ENCODE measurements around the gene INPP5D. TPM values are rescaled to one million over a fixed set of nuclear protein-coding genes. Genes with fewer than 3 reads are reported as not detected.
A peak's percentile ranks its signal among the peaks of the same experiment; 100 is the strongest.

INPP5D gene
- total and polyA plus RNA-seq, 2 of the 13 experiments (the other 11 are each of a cell fraction or from before 2014, with no cell fraction given), result 16.7 to 18.0 TPM

DNA sequence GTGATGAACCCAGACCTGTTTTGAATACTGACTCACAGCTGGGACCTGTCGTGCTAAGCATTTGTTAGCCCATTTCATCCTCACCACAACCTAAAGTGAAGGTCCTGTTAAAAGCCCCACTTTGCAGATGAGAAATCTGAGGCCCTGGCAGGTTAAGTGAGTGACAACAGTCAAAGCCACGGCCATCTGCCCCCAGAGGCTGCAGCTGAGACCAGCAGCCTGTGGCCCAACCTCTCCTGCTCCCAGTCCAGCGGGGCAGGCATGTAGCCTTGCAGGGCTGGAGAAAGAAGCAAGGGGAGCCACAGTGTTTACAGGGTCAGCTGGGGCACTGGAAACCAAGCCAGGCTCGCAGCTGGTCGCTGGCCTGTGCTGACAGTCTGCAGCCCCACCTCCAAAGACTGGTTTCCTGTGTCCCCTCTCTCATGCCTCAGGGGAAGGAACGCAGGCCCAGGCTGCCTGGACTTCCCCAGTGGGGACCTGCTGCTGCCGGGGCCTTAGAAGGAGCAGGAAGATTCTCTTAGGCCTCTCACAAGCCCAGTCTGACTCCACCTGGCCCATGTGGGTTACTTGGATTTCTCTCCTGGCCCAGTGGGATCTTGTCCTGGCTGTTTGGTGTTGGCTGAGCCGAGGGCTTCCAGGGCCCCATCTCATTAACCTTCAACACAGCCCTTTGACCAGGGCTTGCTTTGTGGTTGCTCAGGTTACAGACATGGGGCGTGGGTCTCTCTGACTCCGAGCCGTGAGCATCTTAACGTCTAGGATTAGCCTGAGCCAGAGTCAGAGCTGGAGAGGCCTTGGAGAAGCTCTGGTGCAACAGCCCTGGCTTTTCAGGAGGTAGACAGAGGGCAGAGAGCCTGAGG is 1.7 kb downstream of the INPP5D start (continued):
- TF ChIP-seq ZNF83 (CRISPR knock-in tag; IDR thresholded peaks at IDR 0.05; ENCODE audit: borderline replicate concordance) (no peak; the same call in 1 of the 2 replicates), ZKSCAN8 (CRISPR knock-in tag; IDR thresholded peaks at IDR 0.05; ENCODE audit: borderline replicate concordance) (peak; percentile 75; the same call in 1 of the 2 replicates), MIER3 (CRISPR knock-in tag; IDR thresholded peaks at IDR 0.05; ENCODE audit: borderline replicate concordance) (peak; percentile 44; the same call in 1 of the 2 replicates), ZNF260 (CRISPR knock-in tag; IDR thresholded peaks at IDR 0.05; ENCODE audit: borderline replicate concordance, low read depth) (no peak), KLF13 (CRISPR knock-in tag; IDR thresholded peaks at IDR 0.05) (no peak), SUZ12 (IDR thresholded peaks at IDR 0.05; ENCODE audit: low read depth, low read length) (no peak), HES4 (CRISPR knock-in tag; IDR thresholded peaks at IDR 0.05; ENCODE audit: borderline replicate concordance) (peak; percentile 57; the same call in 1 of the 2 replicates), ZNF10 (CRISPR knock-in tag; IDR thresholded peaks at IDR 0.05; ENCODE audit: borderline replicate concordance, low read depth) (no peak), TRIM24 (CRISPR knock-in tag; IDR thresholded peaks at IDR 0.05) (0 out of 2 replicates have a peak, but pooled peaks have one; percentile 37)
- TF ChIP-seq, protein P1, sequence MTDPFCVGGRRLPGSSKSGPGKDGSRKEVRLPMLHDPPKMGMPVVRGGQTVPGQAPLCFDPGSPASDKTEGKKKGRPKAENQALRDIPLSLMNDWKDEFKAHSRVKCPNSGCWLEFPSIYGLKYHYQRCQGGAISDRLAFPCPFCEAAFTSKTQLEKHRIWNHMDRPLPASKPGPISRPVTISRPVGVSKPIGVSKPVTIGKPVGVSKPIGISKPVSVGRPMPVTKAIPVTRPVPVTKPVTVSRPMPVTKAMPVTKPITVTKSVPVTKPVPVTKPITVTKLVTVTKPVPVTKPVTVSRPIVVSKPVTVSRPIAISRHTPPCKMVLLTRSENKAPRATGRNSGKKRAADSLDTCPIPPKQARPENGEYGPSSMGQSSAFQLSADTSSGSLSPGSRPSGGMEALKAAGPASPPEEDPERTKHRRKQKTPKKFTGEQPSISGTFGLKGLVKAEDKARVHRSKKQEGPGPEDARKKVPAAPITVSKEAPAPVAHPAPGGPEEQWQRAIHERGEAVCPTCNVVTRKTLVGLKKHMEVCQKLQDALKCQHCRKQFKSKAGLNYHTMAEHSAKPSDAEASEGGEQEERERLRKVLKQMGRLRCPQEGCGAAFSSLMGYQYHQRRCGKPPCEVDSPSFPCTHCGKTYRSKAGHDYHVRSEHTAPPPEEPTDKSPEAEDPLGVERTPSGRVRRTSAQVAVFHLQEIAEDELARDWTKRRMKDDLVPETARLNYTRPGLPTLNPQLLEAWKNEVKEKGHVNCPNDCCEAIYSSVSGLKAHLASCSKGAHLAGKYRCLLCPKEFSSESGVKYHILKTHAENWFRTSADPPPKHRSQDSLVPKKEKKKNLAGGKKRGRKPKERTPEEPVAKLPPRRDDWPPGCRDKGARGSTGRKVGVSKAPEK (CRISPR knock-in tag; IDR thresholded peaks at IDR 0.05; ENCODE audit: borderline replicate concordance), result no peak; the same call in 1 of the 2 replicates
- TF ChIP-seq, protein P2, sequence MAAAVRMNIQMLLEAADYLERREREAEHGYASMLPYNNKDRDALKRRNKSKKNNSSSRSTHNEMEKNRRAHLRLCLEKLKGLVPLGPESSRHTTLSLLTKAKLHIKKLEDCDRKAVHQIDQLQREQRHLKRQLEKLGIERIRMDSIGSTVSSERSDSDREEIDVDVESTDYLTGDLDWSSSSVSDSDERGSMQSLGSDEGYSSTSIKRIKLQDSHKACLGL (CRISPR knock-in tag; IDR thresholded peaks at IDR 0.05), result peak; percentile 84
- TF ChIP-seq, protein P3, sequence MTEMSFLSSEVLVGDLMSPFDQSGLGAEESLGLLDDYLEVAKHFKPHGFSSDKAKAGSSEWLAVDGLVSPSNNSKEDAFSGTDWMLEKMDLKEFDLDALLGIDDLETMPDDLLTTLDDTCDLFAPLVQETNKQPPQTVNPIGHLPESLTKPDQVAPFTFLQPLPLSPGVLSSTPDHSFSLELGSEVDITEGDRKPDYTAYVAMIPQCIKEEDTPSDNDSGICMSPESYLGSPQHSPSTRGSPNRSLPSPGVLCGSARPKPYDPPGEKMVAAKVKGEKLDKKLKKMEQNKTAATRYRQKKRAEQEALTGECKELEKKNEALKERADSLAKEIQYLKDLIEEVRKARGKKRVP (CRISPR knock-in tag; IDR thresholded peaks at IDR 0.05), result no peak
- TF ChIP-seq, protein P4, sequence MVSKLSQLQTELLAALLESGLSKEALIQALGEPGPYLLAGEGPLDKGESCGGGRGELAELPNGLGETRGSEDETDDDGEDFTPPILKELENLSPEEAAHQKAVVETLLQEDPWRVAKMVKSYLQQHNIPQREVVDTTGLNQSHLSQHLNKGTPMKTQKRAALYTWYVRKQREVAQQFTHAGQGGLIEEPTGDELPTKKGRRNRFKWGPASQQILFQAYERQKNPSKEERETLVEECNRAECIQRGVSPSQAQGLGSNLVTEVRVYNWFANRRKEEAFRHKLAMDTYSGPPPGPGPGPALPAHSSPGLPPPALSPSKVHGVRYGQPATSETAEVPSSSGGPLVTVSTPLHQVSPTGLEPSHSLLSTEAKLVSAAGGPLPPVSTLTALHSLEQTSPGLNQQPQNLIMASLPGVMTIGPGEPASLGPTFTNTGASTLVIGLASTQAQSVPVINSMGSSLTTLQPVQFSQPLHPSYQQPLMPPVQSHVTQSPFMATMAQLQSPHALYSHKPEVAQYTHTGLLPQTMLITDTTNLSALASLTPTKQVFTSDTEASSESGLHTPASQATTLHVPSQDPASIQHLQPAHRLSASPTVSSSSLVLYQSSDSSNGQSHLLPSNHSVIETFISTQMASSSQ (IDR thresholded peaks at IDR 0.05; ENCODE audit: low read depth), result no peak; the same call in 1 of the 2 replicates
- TF ChIP-seq, protein P4 (CRISPR knock-in tag; IDR thresholded peaks at IDR 0.05; ENCODE audit: borderline replicate concordance), result peak; percentile 39; the same call in 1 of the 2 replicates
- TF ChIP-seq, protein P5, sequence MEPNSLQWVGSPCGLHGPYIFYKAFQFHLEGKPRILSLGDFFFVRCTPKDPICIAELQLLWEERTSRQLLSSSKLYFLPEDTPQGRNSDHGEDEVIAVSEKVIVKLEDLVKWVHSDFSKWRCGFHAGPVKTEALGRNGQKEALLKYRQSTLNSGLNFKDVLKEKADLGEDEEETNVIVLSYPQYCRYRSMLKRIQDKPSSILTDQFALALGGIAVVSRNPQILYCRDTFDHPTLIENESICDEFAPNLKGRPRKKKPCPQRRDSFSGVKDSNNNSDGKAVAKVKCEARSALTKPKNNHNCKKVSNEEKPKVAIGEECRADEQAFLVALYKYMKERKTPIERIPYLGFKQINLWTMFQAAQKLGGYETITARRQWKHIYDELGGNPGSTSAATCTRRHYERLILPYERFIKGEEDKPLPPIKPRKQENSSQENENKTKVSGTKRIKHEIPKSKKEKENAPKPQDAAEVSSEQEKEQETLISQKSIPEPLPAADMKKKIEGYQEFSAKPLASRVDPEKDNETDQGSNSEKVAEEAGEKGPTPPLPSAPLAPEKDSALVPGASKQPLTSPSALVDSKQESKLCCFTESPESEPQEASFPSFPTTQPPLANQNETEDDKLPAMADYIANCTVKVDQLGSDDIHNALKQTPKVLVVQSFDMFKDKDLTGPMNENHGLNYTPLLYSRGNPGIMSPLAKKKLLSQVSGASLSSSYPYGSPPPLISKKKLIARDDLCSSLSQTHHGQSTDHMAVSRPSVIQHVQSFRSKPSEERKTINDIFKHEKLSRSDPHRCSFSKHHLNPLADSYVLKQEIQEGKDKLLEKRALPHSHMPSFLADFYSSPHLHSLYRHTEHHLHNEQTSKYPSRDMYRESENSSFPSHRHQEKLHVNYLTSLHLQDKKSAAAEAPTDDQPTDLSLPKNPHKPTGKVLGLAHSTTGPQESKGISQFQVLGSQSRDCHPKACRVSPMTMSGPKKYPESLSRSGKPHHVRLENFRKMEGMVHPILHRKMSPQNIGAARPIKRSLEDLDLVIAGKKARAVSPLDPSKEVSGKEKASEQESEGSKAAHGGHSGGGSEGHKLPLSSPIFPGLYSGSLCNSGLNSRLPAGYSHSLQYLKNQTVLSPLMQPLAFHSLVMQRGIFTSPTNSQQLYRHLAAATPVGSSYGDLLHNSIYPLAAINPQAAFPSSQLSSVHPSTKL (CRISPR knock-in tag; IDR thresholded peaks at IDR 0.05), result peak; percentile 81
